ENCODE results near the gene LRRC8A.

LRRC8A gene

GRCh38 chr9:128901822-128902221 lies 19.9 kb downstream of the LRRC8A start:
- no peak for DNase-seq (ENCODE audit: low spot score)

GRCh38 chr9:128902351-128903078 lies 20.6 kb downstream of the LRRC8A start:
- DNase-seq (ENCODE audit: low spot score) = no peak

GRCh38 chr9:128903079-128903461 lies 21.1 kb downstream of the LRRC8A start:
- no peak for DNase-seq (ENCODE audit: low spot score)

- DNase-seq (ENCODE audit: low spot score) = no peak
These were observed 22.1 kb downstream of the LRRC8A start for GRCh38 chr9:128903871-128904620.

- DNase-seq (ENCODE audit: low spot score) = no peak
These were observed 24.0 kb downstream of the LRRC8A start for GRCh38 chr9:128905964-128906363.

GRCh38 chr9:128906741-128907140 lies 24.8 kb downstream of the LRRC8A start:
- no peak for DNase-seq (ENCODE audit: low spot score)

GRCh38 chr9:128908372-128908771 lies 26.4 kb downstream of the LRRC8A start:
- DNase-seq (ENCODE audit: low spot score) = no peak

- no peak for DNase-seq (ENCODE audit: low spot score)
These were observed 27.9 kb downstream of the LRRC8A start for GRCh38 chr9:128909859-128910258.

- no peak for DNase-seq (ENCODE audit: low spot score)
These were observed 29.0 kb downstream of the LRRC8A start for GRCh38 chr9:128910906-128911305.

GRCh38 chr9:128911529-128912035 lies 29.6 kb downstream of the LRRC8A start:
- peak; percentile 76 for DNase-seq (ENCODE audit: low spot score)

GRCh38 chr9:128912270-128912853 lies 30.4 kb downstream of the LRRC8A start:
- peak; percentile 84 for DNase-seq (ENCODE audit: low spot score)

- DNase-seq (ENCODE audit: low spot score) = peak; percentile 54
These were observed 31.3 kb downstream of the LRRC8A start for GRCh38 chr9:128913048-128913900.

GRCh38 chr9:128913995-128914772 lies 32.3 kb downstream of the LRRC8A start:
- no peak for DNase-seq (ENCODE audit: low spot score)

GRCh38 chr9:128916204-128916603 lies 34.3 kb downstream of the LRRC8A start:
- no peak for DNase-seq (ENCODE audit: low spot score)

GRCh38 chr9:128916745-128917144 lies 34.8 kb downstream of the LRRC8A start:
- DNase-seq (ENCODE audit: low spot score) = no peak

GRCh38 chr9:128917151-128917849 lies 35.4 kb downstream of the LRRC8A start:
- peak; percentile 92 for DNase-seq (ENCODE audit: low spot score)

- DNase-seq (ENCODE audit: low spot score) = no peak
These were observed 37.0 kb downstream of the LRRC8A start for GRCh38 chr9:128918921-128919320.

GRCh38 chr9:128919402-128920089 lies 37.6 kb downstream of the LRRC8A start:
- DNase-seq (ENCODE audit: low spot score) = no peak

- peak; percentile 65 for DNase-seq (ENCODE audit: low spot score)
These were observed 38.6 kb downstream of the LRRC8A start, which contains the start of gene PHYHD1 for GRCh38 chr9:128920381-128921058. PHYHD1 (plus strand) TSS chr9:128920982; CDS start chr9:128922324, 1,342 bp downstream.

All from GM03348 (cell line).